Type B pancreatic cell (in vitro differentiated cells): Measurements from ENCODE around the gene FCER1G. TPM values are rescaled to one million over a fixed set of nuclear protein-coding genes. Genes with fewer than 3 reads are reported as not detected.
A peak's percentile ranks its signal among the peaks of the same experiment; 100 is the strongest.

Experiments
- DNase-seq: peaks from one replicate; pipeline ENCODE4 v3.0.0; 2021; ENCODE audit warnings: mixed read lengths; ENCODE audit not compliant: unreplicated experiment; ENCODE audit errors: extremely low spot score
- H3K27ac Mint-ChIP-seq: 2 replicates; pipeline ENCODE4 v1.8.0; 2021; ENCODE audit warnings: mild to moderate bottlenecking, mixed read lengths
- H3K27me3 Mint-ChIP-seq: 2 replicates; pipeline ENCODE4 v1.8.0; 2021; ENCODE audit warnings: mixed read lengths
- H3K36me3 Mint-ChIP-seq: 2 replicates; pipeline ENCODE4 v1.8.0; 2021; ENCODE audit warnings: mixed read lengths
- H3K4me1 Mint-ChIP-seq: one replicate; pipeline ENCODE4 v1.8.0; 2021; ENCODE audit warnings: mixed read lengths; ENCODE audit not compliant: unreplicated experiment
- H3K4me3 Mint-ChIP-seq: 2 replicates; pipeline ENCODE4 v1.8.0; 2021; ENCODE audit warnings: mild to moderate bottlenecking, mixed read lengths
- H3K9me3 Mint-ChIP-seq: 2 replicates; pipeline ENCODE4 v1.8.0; 2021; ENCODE audit warnings: mixed read lengths
- total RNA-seq: library from RNA; stranded (reverse); gene quantifications from 2 replicates; pipeline ENCODE4 v1.2.1, GENCODE V29; 2021; ENCODE audit warnings: low replicate concordance
- TF ChIP-seq, protein P1 (sequence below): fragments of 200-600 bp; sonication (generic); conservative IDR thresholded peaks from 2 replicates; pipeline ENCODE4 v1.5.0; 2021; ENCODE audit warnings: antibody characterized with exemption, mild to moderate bottlenecking

FCER1G gene
- total RNA-seq, 1 donor from 2014 or later = 0.80 TPM

DNA sequence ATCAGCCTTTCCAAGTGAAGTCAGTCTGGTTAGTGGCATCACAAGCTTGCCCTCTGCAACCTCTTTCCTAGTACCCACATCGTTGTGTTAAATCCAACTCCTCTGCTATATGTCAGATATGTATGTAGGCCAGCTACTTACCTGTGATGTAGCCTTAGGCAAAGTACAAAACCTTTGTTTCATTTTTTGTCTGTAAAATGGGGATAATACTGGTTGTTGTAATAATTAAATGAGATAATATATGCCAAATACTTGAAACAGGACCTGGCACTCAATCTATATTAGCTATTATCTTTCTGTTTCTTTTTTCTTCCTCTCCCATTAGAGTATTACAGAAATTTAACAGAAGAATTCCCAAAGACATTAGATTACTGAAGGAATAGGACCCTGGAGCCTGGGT, 44.7 kb downstream of the FCER1G start:
- TF ChIP-seq, protein P1, sequence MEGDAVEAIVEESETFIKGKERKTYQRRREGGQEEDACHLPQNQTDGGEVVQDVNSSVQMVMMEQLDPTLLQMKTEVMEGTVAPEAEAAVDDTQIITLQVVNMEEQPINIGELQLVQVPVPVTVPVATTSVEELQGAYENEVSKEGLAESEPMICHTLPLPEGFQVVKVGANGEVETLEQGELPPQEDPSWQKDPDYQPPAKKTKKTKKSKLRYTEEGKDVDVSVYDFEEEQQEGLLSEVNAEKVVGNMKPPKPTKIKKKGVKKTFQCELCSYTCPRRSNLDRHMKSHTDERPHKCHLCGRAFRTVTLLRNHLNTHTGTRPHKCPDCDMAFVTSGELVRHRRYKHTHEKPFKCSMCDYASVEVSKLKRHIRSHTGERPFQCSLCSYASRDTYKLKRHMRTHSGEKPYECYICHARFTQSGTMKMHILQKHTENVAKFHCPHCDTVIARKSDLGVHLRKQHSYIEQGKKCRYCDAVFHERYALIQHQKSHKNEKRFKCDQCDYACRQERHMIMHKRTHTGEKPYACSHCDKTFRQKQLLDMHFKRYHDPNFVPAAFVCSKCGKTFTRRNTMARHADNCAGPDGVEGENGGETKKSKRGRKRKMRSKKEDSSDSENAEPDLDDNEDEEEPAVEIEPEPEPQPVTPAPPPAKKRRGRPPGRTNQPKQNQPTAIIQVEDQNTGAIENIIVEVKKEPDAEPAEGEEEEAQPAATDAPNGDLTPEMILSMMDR = no peak
- Mint-ChIP-seq H3K4me3 (peak overlapping the region; percentile 82), H3K4me1 (peaks cover 18% of the 10 kb centered on the region), H3K36me3 (peaks cover 8% of the 10 kb centered on the region), H3K27ac (peak overlapping the region; percentile 55), H3K9me3 (peaks cover 12% of the 10 kb centered on the region), H3K27me3 (peaks cover 53% of the 10 kb centered on the region)
- no peak for DNase-seq

DNA sequence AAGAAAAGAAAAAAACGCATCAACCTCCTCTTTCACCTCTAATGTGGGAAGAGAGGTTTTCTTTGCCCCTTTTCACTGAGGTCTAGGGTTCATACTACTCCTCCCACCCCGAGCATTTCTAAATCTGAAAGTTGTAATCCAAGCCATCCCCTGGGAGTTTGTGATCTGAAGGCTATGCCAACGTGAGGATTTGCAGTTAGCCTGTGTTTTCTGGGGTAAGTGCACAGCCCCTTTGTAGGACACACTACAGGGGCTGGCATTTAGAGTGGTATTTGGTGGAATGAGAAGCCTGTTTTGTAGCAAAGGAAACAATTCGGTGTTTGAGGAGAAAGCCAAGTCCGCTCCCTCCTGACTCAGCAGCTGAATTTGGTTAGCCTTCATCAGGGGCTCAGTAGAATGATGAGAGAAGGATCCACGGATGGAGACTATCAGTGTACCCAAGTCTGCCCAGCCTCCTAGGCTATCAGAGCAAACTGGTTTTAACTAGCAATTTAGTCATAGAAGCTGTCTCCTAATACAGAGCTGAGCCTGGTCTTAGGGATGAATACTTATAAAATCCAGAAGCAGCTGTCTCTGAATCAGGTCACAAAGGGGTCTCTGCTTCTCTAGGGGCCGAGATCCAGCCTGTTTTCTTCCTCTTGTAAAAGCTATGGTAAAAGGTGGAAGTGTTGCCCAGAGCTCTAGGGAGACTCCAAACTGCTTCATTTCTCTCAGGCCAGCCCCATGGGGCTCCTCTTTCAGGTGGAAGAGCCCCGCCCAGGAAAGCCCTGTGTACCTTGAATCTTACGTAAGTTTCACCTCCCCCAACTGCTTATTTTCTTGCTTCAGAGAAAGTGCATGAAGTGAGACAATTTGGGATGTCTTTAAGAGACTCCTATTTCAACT, 45.5 kb downstream of the FCER1G start:
- Mint-ChIP-seq H3K27me3 (peaks cover 51% of the 10 kb centered on the region), H3K4me1 (peaks cover 18% of the 10 kb centered on the region), H3K27ac (no peak overlapping the region), H3K4me3 (peak overlapping the region; percentile 51), H3K36me3 (peaks cover 8% of the 10 kb centered on the region), H3K9me3 (peaks cover 12% of the 10 kb centered on the region)
- TF ChIP-seq, protein P1 = no peak
- DNase-seq = no peak

DNA sequence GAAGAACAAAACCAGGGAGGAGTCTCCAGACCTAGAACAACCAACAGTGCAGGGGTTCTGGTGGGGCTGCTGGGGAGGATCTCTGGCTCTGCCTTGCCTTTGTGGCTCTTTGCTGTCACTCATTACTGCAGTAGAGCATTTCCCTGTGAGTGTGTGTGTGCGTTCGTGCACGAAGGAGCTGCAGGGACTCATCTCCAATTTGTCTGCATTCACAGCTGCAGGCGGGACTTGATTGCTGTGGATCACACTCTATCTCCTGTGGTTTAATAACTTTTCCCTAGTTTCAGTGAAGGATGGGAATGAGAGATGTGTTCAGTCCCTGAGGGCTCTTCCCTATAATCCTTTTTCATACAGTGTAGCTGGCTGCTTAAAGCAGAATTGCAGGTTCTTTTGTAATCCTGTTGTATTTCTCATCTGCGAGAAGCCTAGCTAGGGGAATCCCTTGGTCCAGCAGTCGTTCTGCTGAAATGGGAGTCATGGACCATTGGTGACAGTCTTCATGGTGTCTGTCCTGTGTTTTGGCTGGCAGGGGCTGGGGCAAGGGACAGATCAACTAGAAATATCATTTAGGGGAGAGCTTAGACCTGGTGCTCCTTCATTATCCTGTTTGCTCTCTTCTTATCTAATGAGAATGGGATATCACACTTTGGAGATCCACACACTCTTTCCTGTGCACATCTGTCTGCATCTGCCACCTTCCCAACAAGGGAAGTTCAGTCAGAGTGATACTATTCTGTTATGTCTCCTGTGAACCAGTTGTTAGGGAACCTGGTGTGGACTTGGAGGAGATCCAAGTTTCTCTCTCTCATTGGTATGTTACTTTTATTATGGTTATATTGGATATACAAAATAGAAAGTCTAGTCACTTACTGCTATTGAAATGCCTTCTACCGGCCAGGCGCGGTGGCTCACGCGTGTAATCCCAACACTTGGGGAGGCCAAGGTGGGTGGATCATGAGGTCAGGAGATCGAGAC, 46.5 kb downstream of the FCER1G start:
- H3K36me3 Mint-ChIP-seq = peaks cover 5% of the 10 kb centered on the region
- peaks cover 49% of the 10 kb centered on the region for H3K27me3 Mint-ChIP-seq
- no peak for DNase-seq
- H3K4me3 Mint-ChIP-seq = peak overlapping the region; percentile 44
- TF ChIP-seq, protein P1 = no peak
- H3K9me3 Mint-ChIP-seq = peaks cover 8% of the 10 kb centered on the region
- no peak overlapping the region for H3K27ac Mint-ChIP-seq
- H3K4me1 Mint-ChIP-seq = peaks cover 22% of the 10 kb centered on the region

DNA sequence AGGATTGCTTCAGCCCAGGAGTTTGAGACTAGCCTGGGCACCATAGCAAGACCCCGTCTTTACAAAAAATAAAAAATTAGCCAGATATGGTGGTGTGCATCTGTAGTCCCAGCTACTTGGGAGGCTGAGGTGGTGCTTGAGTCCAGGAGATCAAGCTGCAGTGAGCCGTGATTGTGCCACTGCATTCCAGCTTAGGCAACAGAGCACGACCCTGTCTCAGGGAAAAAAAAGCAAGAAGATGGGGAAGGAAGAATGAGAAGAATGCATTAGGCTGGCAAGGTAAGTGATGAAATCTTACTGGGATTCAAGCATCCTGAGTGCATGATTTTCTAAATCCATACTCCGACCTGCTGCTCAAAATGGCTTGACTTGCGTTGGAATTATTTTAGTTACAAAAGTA, 50.2 kb downstream of the FCER1G start:
- no peaks in the 10 kb centered on the region for H3K36me3 Mint-ChIP-seq
- DNase-seq = no peak
- no peak overlapping the region for H3K27ac Mint-ChIP-seq
- H3K4me1 Mint-ChIP-seq = peaks cover 20% of the 10 kb centered on the region
- peaks cover 24% of the 10 kb centered on the region for H3K27me3 Mint-ChIP-seq
- no peak overlapping the region for H3K4me3 Mint-ChIP-seq
- TF ChIP-seq, protein P1 = no peak
- H3K9me3 Mint-ChIP-seq = no peaks in the 10 kb centered on the region

DNA sequence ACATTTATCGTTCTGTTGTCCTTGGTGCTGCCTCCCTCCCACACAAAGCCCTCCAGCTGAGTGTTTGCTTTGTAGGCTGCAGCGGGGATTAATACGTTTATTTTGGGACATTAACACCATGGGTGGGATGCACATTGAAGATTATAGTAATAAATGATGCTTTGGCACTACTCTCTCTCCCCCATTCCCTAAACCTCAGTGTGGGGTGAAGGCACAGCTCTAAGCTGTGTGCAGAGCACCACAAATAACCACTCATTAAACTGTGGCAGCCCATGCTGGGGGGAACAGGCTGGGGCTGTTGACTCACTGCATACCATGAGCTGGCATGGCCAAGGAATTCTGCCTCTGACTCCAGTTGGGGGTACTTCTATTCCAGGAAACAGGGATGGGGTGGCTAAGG, 51.1 kb downstream of the FCER1G start:
- TF ChIP-seq, protein P1 = no peak
- Mint-ChIP-seq H3K27ac (no peak overlapping the region), H3K36me3 (no peaks in the 10 kb centered on the region), H3K4me3 (no peak overlapping the region), H3K9me3 (no peaks in the 10 kb centered on the region), H3K27me3 (peaks cover 15% of the 10 kb centered on the region), H3K4me1 (peaks cover 14% of the 10 kb centered on the region)
- DNase-seq = no peak
